Esophagus muscularis mucosa (tissue), 3 donors: ENCODE measurements around the gene DNMT3B.

Experiments used
- POLR2A ChIP-seq: fragments of 450-650 bp; IDR thresholded peaks from one replicate; pipeline ENCODE4 v1.6.1; 2017; ENCODE audit warnings: antibody characterized with exemption, moderate library complexity, mild to moderate bottlenecking, low read depth
- TF ChIP-seq, protein P1 (sequence below), 3 experiments: fragments of 200-600 bp in 2 of 3; fragments of 450-650 bp in 1 of 3; sonication (generic) in 2 of 3; IDR thresholded peaks; one replicate each; pipeline ENCODE4 v1.5.1; 2017 to 2019; ENCODE audit warnings: antibody characterized with exemption in 3 of 3, mild to moderate bottlenecking in 2 of 3, moderate library complexity in 1 of 3

DNA sequence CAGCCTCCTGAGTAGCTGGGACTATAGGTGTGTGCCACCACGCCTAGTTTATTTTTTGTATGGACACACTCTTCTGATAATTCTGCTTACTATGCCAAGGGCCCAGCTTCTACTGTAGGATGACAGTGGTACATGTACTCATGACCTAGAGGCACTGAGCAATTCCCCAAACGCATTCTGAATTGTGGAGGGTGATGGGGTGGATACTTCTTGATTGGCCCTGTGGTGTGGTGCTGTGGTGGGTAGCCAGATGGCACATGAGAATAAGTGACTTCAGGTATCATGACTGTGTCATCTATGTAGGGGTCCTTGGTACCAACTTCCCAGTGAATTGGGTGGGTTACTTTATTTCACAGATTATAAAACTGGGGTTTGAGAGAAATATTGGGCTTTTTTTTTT, 11.0 kb downstream of the DNMT3B start:
- TF ChIP-seq, protein P1, sequence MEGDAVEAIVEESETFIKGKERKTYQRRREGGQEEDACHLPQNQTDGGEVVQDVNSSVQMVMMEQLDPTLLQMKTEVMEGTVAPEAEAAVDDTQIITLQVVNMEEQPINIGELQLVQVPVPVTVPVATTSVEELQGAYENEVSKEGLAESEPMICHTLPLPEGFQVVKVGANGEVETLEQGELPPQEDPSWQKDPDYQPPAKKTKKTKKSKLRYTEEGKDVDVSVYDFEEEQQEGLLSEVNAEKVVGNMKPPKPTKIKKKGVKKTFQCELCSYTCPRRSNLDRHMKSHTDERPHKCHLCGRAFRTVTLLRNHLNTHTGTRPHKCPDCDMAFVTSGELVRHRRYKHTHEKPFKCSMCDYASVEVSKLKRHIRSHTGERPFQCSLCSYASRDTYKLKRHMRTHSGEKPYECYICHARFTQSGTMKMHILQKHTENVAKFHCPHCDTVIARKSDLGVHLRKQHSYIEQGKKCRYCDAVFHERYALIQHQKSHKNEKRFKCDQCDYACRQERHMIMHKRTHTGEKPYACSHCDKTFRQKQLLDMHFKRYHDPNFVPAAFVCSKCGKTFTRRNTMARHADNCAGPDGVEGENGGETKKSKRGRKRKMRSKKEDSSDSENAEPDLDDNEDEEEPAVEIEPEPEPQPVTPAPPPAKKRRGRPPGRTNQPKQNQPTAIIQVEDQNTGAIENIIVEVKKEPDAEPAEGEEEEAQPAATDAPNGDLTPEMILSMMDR (IDR thresholded peaks at IDR 0.05), result no peak
- TF ChIP-seq POLR2A, result no peak
